Measurements from ENCODE around the gene GALNT9. TPM values are rescaled to one million over a fixed set of nuclear protein-coding genes. Genes with fewer than 3 reads are reported as not detected.

GALNT9 gene
- total RNA-seq, 1 donor = not detected

DNA sequence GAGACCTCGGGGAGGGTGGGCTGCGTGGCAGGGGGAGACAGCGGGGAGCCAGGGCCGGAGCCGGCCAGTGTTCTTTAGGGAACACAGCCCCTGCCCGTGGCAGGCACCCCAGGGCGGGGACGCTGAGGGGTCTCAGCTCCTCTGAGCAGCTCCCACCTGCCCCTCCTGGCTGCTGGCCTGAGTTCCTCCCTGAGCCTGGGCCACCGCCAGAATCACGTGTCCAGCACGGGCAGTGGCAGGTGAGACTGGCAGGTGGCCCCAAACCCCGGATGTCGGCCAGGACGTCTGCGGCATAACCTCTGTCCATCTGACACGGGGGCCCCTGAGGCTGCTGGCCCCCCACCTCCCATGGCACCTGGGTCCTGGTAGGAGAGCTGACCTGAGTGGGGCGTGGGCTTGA lies 160.0 kb downstream of the GALNT9 start:
- H3K4me3 ChIP-seq (ENCODE audit: low read depth, low read length) = no peak overlapping the region
- TF ChIP-seq, protein P1, sequence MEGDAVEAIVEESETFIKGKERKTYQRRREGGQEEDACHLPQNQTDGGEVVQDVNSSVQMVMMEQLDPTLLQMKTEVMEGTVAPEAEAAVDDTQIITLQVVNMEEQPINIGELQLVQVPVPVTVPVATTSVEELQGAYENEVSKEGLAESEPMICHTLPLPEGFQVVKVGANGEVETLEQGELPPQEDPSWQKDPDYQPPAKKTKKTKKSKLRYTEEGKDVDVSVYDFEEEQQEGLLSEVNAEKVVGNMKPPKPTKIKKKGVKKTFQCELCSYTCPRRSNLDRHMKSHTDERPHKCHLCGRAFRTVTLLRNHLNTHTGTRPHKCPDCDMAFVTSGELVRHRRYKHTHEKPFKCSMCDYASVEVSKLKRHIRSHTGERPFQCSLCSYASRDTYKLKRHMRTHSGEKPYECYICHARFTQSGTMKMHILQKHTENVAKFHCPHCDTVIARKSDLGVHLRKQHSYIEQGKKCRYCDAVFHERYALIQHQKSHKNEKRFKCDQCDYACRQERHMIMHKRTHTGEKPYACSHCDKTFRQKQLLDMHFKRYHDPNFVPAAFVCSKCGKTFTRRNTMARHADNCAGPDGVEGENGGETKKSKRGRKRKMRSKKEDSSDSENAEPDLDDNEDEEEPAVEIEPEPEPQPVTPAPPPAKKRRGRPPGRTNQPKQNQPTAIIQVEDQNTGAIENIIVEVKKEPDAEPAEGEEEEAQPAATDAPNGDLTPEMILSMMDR (IDR thresholded peaks at IDR 0.05; ENCODE audit: insufficient read depth, low read depth, low read length) = no peak
- no peak for DNase-seq (ENCODE audit: low read depth)

DNA sequence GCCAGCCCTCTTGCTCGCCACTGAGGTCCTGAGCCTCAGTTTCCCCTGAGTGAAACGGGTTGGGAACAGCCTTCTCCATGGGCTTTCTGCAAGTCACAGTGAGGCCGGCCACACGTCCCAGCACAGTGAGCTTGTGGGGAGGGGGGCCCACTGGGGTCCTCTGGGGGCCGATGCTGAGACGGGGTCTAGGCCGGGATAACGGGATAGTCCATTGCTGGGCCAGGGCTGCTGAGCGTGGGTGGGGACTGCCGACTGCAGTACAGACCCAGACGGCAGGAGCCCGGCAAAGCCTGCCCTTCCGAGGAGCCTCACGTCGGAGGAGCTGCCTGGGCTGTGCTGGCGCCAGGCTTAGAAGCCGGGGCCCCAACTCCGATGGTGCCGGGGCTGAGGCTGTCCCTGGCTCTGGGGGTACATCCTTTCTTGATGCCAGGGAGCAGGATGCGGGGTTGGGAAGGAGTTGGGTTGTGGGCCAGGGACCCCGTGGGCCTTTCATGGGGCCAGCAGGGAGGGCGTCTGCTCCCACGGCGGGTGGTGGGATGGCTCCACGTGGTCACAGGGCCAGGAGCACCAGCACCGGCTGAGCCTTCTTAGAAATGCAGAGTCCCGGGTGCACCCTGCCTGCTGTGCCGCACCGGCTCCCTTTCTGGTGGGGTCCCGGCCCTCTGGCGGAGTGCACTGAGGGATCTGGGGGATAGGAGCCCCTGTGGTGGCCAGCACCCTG lies 160.9 kb downstream of the GALNT9 start:
- DNase-seq (ENCODE audit: low read depth) = no peak
- TF ChIP-seq, protein P1 (IDR thresholded peaks at IDR 0.05; ENCODE audit: insufficient read depth, low read depth, low read length) = no peak
- H3K4me3 ChIP-seq (ENCODE audit: low read depth, low read length) = no peak overlapping the region

DNA sequence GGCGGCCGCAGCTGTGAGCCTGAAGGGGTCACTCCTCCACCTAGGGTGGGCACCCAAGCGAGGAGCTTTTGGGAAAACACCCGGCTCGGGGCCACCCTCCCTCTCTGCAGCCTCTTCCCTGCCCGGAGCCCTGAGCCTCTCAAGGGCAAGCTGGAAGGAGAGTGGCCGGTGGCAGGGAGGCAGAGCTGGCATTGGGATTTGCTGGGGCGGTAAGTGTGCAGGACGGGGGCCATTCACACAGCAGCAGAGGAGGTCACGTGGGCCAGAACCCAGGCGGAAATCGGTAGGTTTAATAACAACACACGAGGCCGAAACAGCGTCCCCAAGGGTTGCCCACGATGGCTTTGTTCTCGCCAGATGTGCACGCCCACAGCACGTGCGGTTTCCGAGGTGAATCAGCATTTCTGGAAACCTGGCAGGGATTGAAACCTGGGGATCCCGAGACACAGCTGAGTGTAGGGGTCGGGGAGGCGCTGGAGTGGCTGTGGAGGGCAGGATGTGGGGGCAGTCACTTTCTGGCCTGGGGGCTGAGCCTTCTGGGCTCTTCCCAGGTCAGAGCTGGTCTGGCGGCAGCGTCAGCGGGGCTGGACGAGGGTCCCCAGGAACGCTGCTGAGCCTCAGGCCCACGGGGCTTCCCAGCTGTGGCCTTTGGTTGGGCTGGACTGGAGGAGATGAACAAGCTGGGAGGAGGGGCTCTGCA lies 161.6 kb downstream of the GALNT9 start:
- DNase-seq (ENCODE audit: low read depth) = no peak
- H3K4me3 ChIP-seq (ENCODE audit: low read depth, low read length) = no peak overlapping the region
- TF ChIP-seq, protein P1 (IDR thresholded peaks at IDR 0.05; ENCODE audit: insufficient read depth, low read depth, low read length) = no peak

DNA sequence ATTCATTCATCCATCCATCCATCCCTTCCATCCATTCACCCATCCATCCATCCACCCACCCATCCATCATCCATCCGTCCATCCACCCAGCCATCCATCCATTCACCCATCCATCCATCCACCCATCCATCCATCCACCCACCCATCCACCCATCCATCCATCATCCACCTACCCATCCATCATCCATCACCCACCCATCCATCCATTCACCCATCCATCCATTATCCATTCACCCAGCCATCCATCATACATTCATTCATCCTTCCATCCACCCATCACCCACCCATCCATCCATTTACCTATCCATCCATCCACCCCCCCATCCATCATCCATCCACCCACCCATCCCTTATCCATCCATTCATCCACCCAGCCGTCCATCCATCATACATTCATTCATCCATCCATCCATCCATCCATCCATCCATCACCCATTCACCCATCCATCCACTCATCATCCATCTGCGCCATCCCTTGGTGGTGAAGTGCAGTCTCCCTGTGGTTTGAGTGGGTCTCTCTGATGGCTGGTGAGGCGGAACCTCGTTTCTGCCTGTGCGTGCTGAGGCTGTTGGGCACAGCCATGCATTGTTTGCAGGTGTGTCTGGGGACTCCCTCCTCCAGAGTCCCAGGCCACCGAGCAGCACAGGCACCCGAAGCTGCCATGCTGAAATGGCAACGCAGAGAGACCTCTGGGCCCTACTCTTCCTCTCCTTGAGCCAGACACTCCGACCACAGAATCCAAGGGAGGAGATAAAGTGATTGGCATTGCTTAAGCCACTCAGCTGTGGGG lies 162.4 kb downstream of the GALNT9 start:
- DNase-seq (ENCODE audit: low read depth) = no peak
- TF ChIP-seq, protein P1 (IDR thresholded peaks at IDR 0.05; ENCODE audit: insufficient read depth, low read depth, low read length) = no peak
- H3K4me3 ChIP-seq (ENCODE audit: low read depth, low read length) = no peak overlapping the region

DNA sequence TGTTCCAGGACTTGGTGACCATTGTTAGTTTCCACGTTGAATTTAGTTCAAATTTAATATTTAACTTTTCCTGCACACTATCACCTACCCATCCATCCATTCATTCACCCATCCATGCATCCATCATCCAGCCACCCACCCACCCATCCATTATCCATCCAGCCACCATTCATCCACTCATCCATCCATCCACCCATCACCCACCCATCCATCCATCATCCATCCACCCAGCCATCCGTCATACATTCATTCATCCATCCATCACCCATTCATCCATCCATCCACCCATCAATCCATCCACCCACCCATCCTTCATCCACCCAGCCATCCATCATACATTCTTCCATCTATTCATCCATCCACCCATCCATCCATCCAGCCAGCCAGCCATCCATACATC lies 163.3 kb downstream of the GALNT9 start:
- DNase-seq (ENCODE audit: low read depth) = no peak
- TF ChIP-seq, protein P1 (IDR thresholded peaks at IDR 0.05; ENCODE audit: insufficient read depth, low read depth, low read length) = no peak
- H3K4me3 ChIP-seq (ENCODE audit: low read depth, low read length) = no peak overlapping the region

DNA sequence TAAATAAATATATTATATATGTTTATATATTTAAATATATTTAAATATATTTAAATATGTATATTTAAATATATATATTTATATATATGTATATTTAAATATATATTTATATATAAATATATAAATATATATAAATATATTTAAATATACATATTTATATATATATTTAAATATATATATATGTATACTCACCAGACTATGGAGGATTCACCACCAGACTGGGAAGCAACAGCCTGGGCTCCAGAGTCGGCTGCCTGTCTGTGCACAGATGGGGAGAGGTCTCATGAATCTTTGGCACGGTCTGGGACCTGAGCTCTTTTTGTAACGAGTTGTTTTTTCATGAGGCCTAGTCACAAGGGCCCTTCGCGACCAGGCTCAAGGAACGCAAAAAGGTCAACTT lies 163.8 kb downstream of the GALNT9 start:
- no peak overlapping the region for H3K4me3 ChIP-seq (ENCODE audit: low read depth, low read length)
- DNase-seq (ENCODE audit: low read depth) = no peak
- TF ChIP-seq, protein P1 (IDR thresholded peaks at IDR 0.05; ENCODE audit: insufficient read depth, low read depth, low read length) = no peak
